Measurements from ENCODE around the gene UQCRHL. TPM values are rescaled to one million over a fixed set of nuclear protein-coding genes. Genes with fewer than 3 reads are reported as not detected.

The UQCRHL gene
- total and polyA plus RNA-seq, 2 of the 4 experiments (the other 2 are of a cell fraction): 1.4 to 2.4 TPM

GRCh38 chr1:15796086-15796462 lies 11.4 kb downstream of the UQCRHL start:
- Histone ChIP-seq H2AFZ (replicated peaks; ENCODE audit: low read length, poor library complexity) (no peak overlapping the region), H2BK15ac (ENCODE audit: low read depth, low read length) (peak overlapping the region; percentile 96; the same call in 2 of the 3 replicates), H3K56ac (ENCODE audit: extremely low read depth, insufficient read depth, low read length) (peak overlapping the region; percentile 37), H3K4me1 (ENCODE audit: control insufficient read depth, insufficient read depth, low read length) (peaks cover 41% of the 10 kb centered on the region), H2AK5ac (ENCODE audit: low read depth, low read length) (peak overlapping the region; percentile 83), H2BK120ac (ENCODE audit: low read depth, low read length) (peak overlapping the region; percentile 97), H3K14ac (replicated peaks; ENCODE audit: low read depth, low read length) (peak overlapping the region; percentile 51), H4K91ac (ENCODE audit: insufficient read depth, low read depth, low read length) (peak overlapping the region; percentile 89), H3K18ac (ENCODE audit: low read depth, low read length) (peak overlapping the region; percentile 96), H3K9me1 (ENCODE audit: insufficient read depth, low read length) (peaks cover 32% of the 10 kb centered on the region), H3K4me2 (ENCODE audit: low read depth, low read length) (no peak overlapping the region), H3K27me3 (ENCODE audit: control insufficient read depth, insufficient read depth, low read length) (no peaks in the 10 kb centered on the region), H4K8ac (ENCODE audit: low read depth in 2 of 2, low read length in 2 of 2) (peak overlapping the region; percentile 37 to 83), H3K4me3 (ENCODE audit: insufficient read depth, low read depth, low read length) (no peak overlapping the region), H2AK9ac (replicated peaks; ENCODE audit: low read depth, low read length, poor library complexity) (peak overlapping the region; percentile 26), H3K4ac (ENCODE audit: low read depth, low read length) (peak overlapping the region; percentile 86), H4K20me1 (ENCODE audit: insufficient read depth, low read length) (no peaks in the 10 kb centered on the region), H2BK20ac (ENCODE audit: low read depth, low read length) (peak overlapping the region; percentile 97), H3K79me1 (ENCODE audit: low read depth in 1 of 2, low read length in 2 of 2) (peaks cover 7 to 23% of the 10 kb centered on the region in 2 experiments; a peak in 3 of 4 replicates), H3K9ac (ENCODE audit: low read depth, low read length) (no peak overlapping the region), H3K23ac (ENCODE audit: low read depth, low read length) (peak overlapping the region; percentile 70), H3K27ac (ENCODE audit: insufficient read depth, low read length) (peak overlapping the region; percentile 78), H3K9me3 (ENCODE audit: control insufficient read depth, insufficient read depth, low read length) (no peaks in the 10 kb centered on the region), H3K36me3 (ENCODE audit: control insufficient read depth, insufficient read depth, low read length) (no peaks in the 10 kb centered on the region), H4K5ac (ENCODE audit: low read depth, low read length) (peak overlapping the region; percentile 95), H2BK5ac (ENCODE audit: low read depth, low read length, poor library complexity, severe bottlenecking) (peak overlapping the region; percentile 93)
- WGBS, 2 experiments (ENCODE audit: extremely low coverage in 2 of 2, insufficient read length in 1 of 2): 100% methylated on average over 1 of the region's 2 CpGs; no CpG with 5 or more reads in 1 of the 2 experiments
- no TSS peak for BruUV-seq (replicated peaks)
- in situ Hi-C loops (cut with MboI; ENCODE audit: low sequenced_read_pairs): loop anchor here (25.0 kb wide), 1 partner anchor 391 kb away; no protein-coding TSS in a partner anchor
- ATAC-seq (ENCODE audit: low read depth) (no peak), DNase-seq (no peak)
- TF ChIP-seq FOS (IDR thresholded peaks at IDR 0.05; ENCODE audit: low read depth, low read length) (no peak), MAFK (IDR thresholded peaks at IDR 0.05; ENCODE audit: low read depth, low read length) (no peak), BHLHE40 (IDR thresholded peaks at IDR 0.05; ENCODE audit: low read depth, low read length) (no peak), ELK1 (IDR thresholded peaks at IDR 0.05; ENCODE audit: borderline replicate concordance, low read depth, low read length) (no peak), CTCF (conservative IDR thresholded peaks at IDR 0.05; ENCODE audit: low read depth, low read length) (no peak), MAZ (IDR thresholded peaks at IDR 0.05; ENCODE audit: borderline replicate concordance, low read depth, low read length) (no peak), POLR2A (IDR thresholded peaks at IDR 0.05; ENCODE audit: low read depth, low read length) (no peak)
- dilution Hi-C loops (cut with HindIII; ENCODE audit: low sequenced_read_pairs, unreplicated experiment): no loop called here
- POLR2A ChIA-PET (ENCODE audit: unreplicated experiment): interaction anchor here (0.6 kb wide), 1 partner anchor 411 kb away, joined by 3 read pairs; no protein-coding TSS in a partner anchor
- CTCF ChIA-PET: interaction anchor here (0.6 to 1.2 kb wide), 2 partner anchors 19 to 178 kb away, joined by 3 to 6 read pairs; no protein-coding TSS in a partner anchor
- intact Hi-C loops (cut with micrococcal nuclease): loop anchor here (5.0 kb wide), 2 partner anchors 51 to 386 kb away; partner anchors contain the start of gene SPEN

All from IMR-90 (cell line).